Measurements from ENCODE around the gene CEACAM16.

The CEACAM16 gene

GRCh38 chr19:44686896-44687295, 12.1 kb upstream of the CEACAM16 start:
- no peak for DNase-seq (ENCODE audit: low spot score)
- TF ChIP-seq, protein P1, sequence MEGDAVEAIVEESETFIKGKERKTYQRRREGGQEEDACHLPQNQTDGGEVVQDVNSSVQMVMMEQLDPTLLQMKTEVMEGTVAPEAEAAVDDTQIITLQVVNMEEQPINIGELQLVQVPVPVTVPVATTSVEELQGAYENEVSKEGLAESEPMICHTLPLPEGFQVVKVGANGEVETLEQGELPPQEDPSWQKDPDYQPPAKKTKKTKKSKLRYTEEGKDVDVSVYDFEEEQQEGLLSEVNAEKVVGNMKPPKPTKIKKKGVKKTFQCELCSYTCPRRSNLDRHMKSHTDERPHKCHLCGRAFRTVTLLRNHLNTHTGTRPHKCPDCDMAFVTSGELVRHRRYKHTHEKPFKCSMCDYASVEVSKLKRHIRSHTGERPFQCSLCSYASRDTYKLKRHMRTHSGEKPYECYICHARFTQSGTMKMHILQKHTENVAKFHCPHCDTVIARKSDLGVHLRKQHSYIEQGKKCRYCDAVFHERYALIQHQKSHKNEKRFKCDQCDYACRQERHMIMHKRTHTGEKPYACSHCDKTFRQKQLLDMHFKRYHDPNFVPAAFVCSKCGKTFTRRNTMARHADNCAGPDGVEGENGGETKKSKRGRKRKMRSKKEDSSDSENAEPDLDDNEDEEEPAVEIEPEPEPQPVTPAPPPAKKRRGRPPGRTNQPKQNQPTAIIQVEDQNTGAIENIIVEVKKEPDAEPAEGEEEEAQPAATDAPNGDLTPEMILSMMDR (IDR thresholded peaks at IDR 0.05; ENCODE audit: extremely low read depth, missing control alignments): no peak

GRCh38 chr19:44687888-44688287, 11.1 kb upstream of the CEACAM16 start:
- DNase-seq (ENCODE audit: low spot score): no peak

DNA sequence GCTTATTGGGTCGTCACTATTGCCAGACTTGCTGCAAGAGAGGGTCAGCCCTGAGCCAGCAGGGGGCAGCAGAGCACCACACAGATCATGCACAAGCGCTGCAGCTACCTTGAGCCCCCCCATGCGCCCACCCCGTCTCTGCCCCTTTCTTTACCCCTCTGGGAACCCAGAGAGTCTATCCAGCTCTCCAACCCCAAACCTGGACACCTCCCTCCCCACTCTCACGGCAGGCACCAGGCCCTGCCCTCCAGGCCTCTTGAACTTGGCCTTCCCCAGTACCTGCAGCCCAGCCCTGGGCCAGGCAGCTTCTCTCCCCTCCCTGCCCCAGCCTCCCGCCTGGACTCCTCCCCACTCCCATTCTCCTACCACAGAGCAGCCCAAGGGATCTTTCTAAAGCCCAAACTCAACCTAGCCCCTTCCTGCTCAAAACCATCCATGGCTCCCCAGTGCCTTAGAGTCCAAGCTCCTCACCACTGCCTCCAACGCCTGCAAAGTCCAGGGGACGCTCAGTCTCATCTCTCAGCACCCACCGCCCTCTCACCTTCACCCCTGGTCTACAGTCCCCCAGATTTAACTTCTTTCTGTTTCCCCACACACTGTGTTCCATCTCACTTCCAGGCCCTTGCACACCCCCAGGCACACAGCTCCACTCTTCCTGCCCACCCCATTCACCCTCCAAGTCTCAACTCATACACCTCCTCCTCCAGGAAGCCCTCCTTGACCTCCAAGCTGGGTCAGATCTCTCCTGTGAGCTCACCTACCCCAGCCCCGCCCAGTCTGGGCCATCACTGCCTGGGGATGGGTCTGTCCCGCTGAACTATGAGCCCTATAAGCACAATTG, 9.4 kb upstream of the CEACAM16 start:
- DNase-seq (ENCODE audit: low spot score): peak; percentile 71
- TF ChIP-seq, protein P1 (IDR thresholded peaks at IDR 0.05; ENCODE audit: extremely low read depth, missing control alignments): peak; percentile 94

More at GRCh38 chr19:44687888-44688287, 11.1 kb upstream of the CEACAM16 start:
- TF ChIP-seq, protein P1 (IDR thresholded peaks at IDR 0.05; ENCODE audit: extremely low read depth, missing control alignments): no peak

- TF ChIP-seq, protein P1 (IDR thresholded peaks at IDR 0.05; ENCODE audit: extremely low read depth, missing control alignments): no peak
- no peak for DNase-seq (ENCODE audit: low spot score)
Observed at GRCh38 chr19:44690131-44690440, 8.9 kb upstream of the CEACAM16 start.

DNA sequence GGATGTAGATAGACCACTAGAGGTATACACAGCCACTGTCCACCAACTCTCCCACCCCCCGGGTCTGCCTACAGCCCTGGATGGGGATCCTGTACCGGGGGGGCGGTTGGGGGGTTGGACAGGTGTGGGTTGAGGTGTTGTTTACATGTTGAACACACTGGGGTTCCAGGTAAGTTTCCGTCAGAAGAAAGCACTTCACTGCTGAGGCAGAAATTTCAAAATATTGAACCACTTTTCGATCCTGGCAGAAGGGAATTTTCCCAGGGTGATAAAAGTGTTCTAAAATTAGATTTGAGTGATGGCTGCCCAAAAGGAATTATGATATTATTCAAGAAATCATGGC, 6.6 kb upstream of the CEACAM16 start:
- no peak for DNase-seq (ENCODE audit: low spot score)
- TF ChIP-seq, protein P1 (IDR thresholded peaks at IDR 0.05; ENCODE audit: extremely low read depth, missing control alignments): no peak

- TF ChIP-seq, protein P1 (IDR thresholded peaks at IDR 0.05; ENCODE audit: extremely low read depth, missing control alignments): peak; percentile 32
- no peak for DNase-seq (ENCODE audit: low spot score)
Observed at GRCh38 chr19:44694184-44694579, 4.8 kb upstream of the CEACAM16 start.

- no peak for DNase-seq (ENCODE audit: low spot score)
- TF ChIP-seq, protein P1 (IDR thresholded peaks at IDR 0.05; ENCODE audit: extremely low read depth, missing control alignments): no peak
Observed at GRCh38 chr19:44696939-44697669, 1.8 kb upstream of the CEACAM16 start.

Data from GM20000 (cell line).